Activated T-cell treated with anti-CD3 and anti-CD28 coated beads for 4 hours (primary cell): ENCODE measurements around the gene RCE1.

Experiments
- DNase-seq: peaks from one replicate; pipeline ENCODE4 v3.0.0-alpha.2; 2020

The RCE1 gene

DNA sequence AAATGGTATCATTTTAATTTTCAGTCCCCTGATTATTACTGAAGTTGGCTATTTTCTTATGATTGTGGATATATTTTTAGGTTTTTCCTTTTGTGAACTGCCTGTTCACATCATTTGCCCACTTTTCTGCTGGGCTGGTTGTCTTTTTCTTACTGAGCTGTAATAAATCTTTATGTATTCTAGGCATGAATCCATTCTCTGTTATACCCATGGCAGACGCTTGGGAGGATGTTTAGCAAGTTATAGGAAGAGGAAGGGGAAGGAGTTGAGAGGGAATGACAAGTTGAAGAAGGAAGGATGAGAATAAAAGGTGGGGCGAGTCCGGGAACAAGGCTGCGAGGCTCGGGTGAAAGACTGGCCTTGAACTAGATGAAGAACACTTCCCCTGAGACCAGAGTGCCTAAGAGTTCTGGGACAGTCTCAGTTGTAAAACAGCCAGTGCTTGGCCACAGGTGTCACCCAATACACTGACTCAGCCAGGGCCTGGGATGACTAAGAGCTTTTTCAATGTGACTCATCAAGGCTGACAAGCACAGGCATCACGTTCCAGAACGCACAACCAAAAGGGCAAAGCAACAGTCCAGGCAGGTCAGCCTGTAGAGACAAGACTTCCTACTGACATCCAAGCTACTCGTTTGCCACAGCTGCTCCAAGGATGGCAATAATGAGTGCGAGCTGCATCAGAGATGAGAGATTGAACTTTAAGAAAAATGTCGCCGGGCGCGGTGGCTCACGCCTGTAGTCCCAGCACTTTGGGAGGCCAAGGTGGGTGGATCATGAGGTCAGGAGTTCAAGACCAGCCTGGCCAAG is 48.8 kb downstream of the RCE1 start:
- peak; percentile 9 for DNase-seq

DNA sequence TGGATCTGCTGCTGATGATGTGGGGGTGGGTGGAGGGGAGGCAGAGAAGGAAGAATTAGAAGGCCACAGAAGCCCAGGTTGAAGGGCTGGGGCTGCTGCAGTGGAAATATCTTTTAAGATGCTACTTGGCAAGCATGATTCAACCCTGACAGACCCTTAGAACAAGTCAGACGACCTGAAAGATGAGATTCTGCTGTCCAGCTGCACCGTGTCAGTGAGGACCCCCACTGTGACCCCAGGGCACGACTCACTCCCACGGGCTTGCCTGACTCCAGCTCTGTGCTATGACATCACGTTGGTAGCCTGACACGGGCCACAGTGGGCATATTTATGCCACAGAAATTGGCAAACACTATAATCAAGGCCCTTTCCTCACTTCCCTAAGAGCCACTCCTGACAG is 49.7 kb downstream of the RCE1 start:
- no peak for DNase-seq

DNA sequence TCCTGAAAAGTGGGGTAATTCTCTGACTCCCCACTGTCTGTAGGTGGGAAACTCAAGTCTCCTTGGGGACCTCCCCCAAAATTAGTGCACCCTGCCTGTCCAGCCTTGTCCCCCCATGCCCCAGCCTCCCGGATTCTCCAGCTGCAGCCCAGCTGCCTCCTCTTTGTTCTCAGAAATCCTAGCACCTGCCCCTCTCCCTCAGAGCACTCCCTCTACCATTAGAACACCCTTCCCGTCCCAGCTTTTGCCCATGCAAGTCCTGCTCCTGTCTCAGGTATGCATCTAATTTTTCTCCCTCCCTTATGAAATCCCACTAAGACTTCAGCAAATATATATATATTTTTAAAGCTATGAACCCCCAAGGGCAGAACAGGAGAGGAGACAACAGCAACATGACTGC is 50.9 kb downstream of the RCE1 start:
- DNase-seq: no peak
